Endothelial cell of umbilical vein (primary cell): ENCODE measurements around the gene CCDC197.

Source experiments
- CTCF ChIP-seq, 2 donors: IDR thresholded peaks; 1 replicate in 1 of 2; 2 replicates in 1 of 2; pipeline ENCODE4 v1.5.1; 2011; ENCODE audit warnings: low read length in 2 of 2, mild to moderate bottlenecking in 2 of 2, moderate library complexity in 2 of 2, control low read depth in 1 of 2, inconsistent platforms in 1 of 2, low read depth in 1 of 2; ENCODE audit not compliant: insufficient read depth in 1 of 2; ENCODE audit errors: extremely low read depth in 1 of 2
- EZH2 ChIP-seq: IDR thresholded peaks from 2 replicates; pipeline ENCODE4 v1.6.1; 2012; ENCODE audit warnings: borderline replicate concordance, low read depth, mild to moderate bottlenecking, moderate library complexity, low read length, inconsistent platforms; ENCODE audit not compliant: severe bottlenecking
- MYC ChIP-seq: IDR thresholded peaks from one replicate; pipeline ENCODE4 v1.6.1; 2011; ENCODE audit warnings: mild to moderate bottlenecking, low read depth, low read length
- POLR2A ChIP-seq: IDR thresholded peaks from 2 replicates; pipeline ENCODE4 v1.6.1; 2012; ENCODE audit warnings: low read depth, mild to moderate bottlenecking, control low read depth, low read length
- POLR2AphosphoS5 ChIP-seq: IDR thresholded peaks from 2 replicates; pipeline ENCODE4 v1.6.1; 2012; ENCODE audit warnings: low read depth, mild to moderate bottlenecking, control low read depth, low read length, moderate library complexity; ENCODE audit not compliant: insufficient read depth
- TF ChIP-seq, protein P1 (sequence below): IDR thresholded peaks from 2 replicates; pipeline ENCODE4 v1.6.1; 2011; ENCODE audit not compliant: insufficient read depth, insufficient read length

DNA sequence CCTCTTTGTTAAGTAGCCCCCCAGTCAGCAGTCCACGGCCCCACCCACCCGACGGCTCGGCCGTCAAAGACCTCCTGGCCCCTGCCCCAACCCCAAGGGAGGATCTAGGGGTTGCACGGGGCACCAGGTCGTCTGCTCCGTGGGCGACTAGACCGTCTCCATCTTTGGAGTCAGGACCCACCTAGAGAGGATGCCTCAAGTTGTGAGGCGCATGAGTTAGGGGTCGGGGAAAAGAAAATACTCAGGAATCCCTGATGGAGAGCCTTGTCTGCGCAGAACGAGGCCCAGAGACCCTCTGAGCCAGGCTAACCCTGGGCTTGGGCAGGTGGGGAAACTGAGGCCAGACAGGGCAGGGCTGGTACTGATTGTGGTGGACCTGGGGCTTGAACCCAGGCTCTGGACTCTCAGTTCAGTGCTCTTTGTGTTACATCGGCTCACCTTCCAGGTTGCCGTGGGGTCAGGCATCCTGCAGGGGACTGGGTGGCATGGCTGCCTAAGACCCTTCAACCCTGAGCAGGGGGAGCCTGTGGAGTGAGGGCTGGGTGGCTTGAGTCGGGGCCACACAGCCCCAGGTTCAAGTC is 29.9 kb downstream of the CCDC197 start:
- no peak for TF ChIP-seq CTCF (IDR thresholded peaks at IDR 0.05; ENCODE audit: extremely low read depth in 1 of 2, insufficient read depth in 1 of 2, low read depth in 1 of 2, low read length in 2 of 2)
- no peak for TF ChIP-seq POLR2A
- TF ChIP-seq EZH2 = no peak
- no peak for TF ChIP-seq MYC
- no peak for TF ChIP-seq POLR2AphosphoS5
- TF ChIP-seq, protein P1, sequence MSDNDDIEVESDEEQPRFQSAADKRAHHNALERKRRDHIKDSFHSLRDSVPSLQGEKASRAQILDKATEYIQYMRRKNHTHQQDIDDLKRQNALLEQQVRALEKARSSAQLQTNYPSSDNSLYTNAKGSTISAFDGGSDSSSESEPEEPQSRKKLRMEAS = no peak
